GM12891 (cell line): ENCODE data around the gene ZNF839.

Source experiments
- POLR2A ChIP-seq: IDR thresholded peaks from 2 replicates; pipeline ENCODE4 v1.6.1; 2011; ENCODE audit warnings: low read depth, low read length, control low read depth
- POLR2AphosphoS5 ChIP-seq: IDR thresholded peaks from 2 replicates; pipeline ENCODE4 v1.6.1; 2011; ENCODE audit warnings: low read depth, low read length, control low read depth
- TAF1 ChIP-seq: IDR thresholded peaks from 2 replicates; pipeline ENCODE4 v1.6.1; 2011; ENCODE audit warnings: low read depth, low read length, control low read depth

DNA sequence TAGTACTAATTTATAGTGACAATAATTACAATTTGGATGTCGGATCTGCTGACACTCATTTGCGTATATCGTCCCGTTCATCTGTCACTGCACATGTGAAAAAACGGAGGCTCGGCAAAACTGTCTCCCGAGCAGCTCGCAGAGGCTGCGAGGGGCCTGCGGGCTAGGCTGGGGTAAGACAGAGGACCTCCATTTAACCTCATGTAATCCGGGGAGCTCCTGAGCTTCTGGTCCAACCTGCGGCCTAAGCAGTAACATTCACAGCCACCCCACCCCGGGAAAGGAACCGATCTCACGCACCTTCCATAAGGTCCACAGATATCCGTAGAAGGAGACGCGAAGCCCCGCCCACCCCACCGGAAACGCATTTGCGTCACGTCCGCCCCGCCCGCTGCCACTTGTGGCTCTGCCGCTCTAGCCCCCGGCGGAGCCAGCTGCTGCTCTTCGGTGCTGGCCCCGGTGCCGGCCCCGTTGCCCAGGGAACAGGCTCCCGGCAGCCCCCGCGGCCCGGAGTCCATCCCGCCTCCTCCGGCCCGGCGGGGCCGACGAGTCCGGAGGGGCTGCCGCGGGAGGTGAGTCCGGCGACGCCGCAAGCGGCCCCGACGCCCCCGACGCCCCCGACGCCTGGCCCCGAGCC is 43.1 kb downstream of the ZNF839 start, which contains the start of the genes CINP and TECPR2:
- peak; percentile 81 for TF ChIP-seq POLR2A
- peak; percentile 79; the same call in 1 of the 2 replicates for TF ChIP-seq POLR2AphosphoS5
- TF ChIP-seq TAF1: peak; percentile 77; the same call in 1 of the 2 replicates
